Endothelial cell of umbilical vein (primary cell): ENCODE data around the gene ZNFX1. TPM values are rescaled to one million over a fixed set of nuclear protein-coding genes. Genes with fewer than 3 reads are reported as not detected.

Experiments used
- BruUV-seq: library from RNA; stranded (reverse); fragments of 400-500 nt; replicated peaks from 2 replicates; lab custom pipeline; 2021; lab: Mats Ljungman, UMichigan
- CTCF ChIA-PET: fragments of 300-600, 350-600 bp; sonication (Branson Sonifier 250); formaldehyde crosslinking; loops from one replicate; lab custom pipeline; 2021; ENCODE audit warnings: antibody characterized with exemption, inconsistent platforms; lab: Charles Lee
- POLR2A ChIA-PET: fragments of 300-600, 350-600 bp; sonication (Branson Sonifier 250); formaldehyde crosslinking; loops from one replicate; lab custom pipeline; 2021; ENCODE audit warnings: antibody characterized with exemption, inconsistent platforms; lab: Charles Lee
- DNase-seq: peaks from one replicate; pipeline ENCODE4 v3.0.0-alpha.2; 2011; ENCODE audit warnings: low read depth, low spot score
- FAIRE-seq: peaks from 2 replicates; lab custom pipeline; 2011; peaks lifted over from hg19 to GRCh38; lab: Jason Lieb, UNC
- H2AFZ ChIP-seq: 2 replicates; pipeline ENCODE4 v1.6.0; 2012; ENCODE audit warnings: low read depth, low read length, control low read depth, inconsistent platforms
- H3K27ac ChIP-seq: 2 replicates; pipeline ENCODE4 v1.5.1; 2011; ENCODE audit warnings: low read depth, mild to moderate bottlenecking, control low read depth, low read length, moderate library complexity; ENCODE audit not compliant: insufficient read depth
- H3K27me3 ChIP-seq, 2 experiments: 2 replicates each; pipeline versions ENCODE4 v1.6.0 to v1.6.1; 2011; ENCODE audit warnings: low read length in 2 of 2, mixed read lengths in 1 of 2; ENCODE audit not compliant: control insufficient read depth in 2 of 2, insufficient read depth in 2 of 2
- H3K36me3 ChIP-seq, 2 experiments: 2 replicates in 1 of 2; 3 replicates in 1 of 2; pipeline ENCODE4 v1.5.1; 2011; ENCODE audit warnings: low read length in 2 of 2, mild to moderate bottlenecking in 1 of 2, moderate library complexity in 1 of 2; ENCODE audit not compliant: control insufficient read depth in 2 of 2, insufficient read depth in 2 of 2; ENCODE audit errors: extremely low read depth in 1 of 2
- H3K4me1 ChIP-seq: 3 replicates; pipeline ENCODE4 v1.5.1; 2011; ENCODE audit warnings: mild to moderate bottlenecking, low read length; ENCODE audit not compliant: control insufficient read depth, insufficient read depth; ENCODE audit errors: extremely low read depth
- H3K4me2 ChIP-seq: 2 replicates; pipeline ENCODE4 v1.6.1; 2011; ENCODE audit warnings: low read length, control low read depth, mixed read lengths; ENCODE audit not compliant: insufficient read depth
- H3K4me3 ChIP-seq, 3 experiments: fragments of 200-600 bp in 1 of 3; sonication (generic), shearing (Covaris generic) in 1 of 3; replicated peaks in 1 of 3; 2 replicates each; pipeline ENCODE4 v1.5.1; 2011 to 2016; ENCODE audit warnings: control low read depth in 3 of 3, low read length in 3 of 3, mild to moderate bottlenecking in 2 of 3, inconsistent platforms in 1 of 3, low read depth in 1 of 3, moderate library complexity in 1 of 3; ENCODE audit not compliant: insufficient read depth in 1 of 3
- H3K79me2 ChIP-seq: 2 replicates; pipeline ENCODE4 v1.6.0; 2012; ENCODE audit warnings: low read length, inconsistent platforms; ENCODE audit not compliant: control insufficient read depth, insufficient read depth
- H3K9ac ChIP-seq: replicated peaks from 2 replicates; pipeline ENCODE3; 2011; ENCODE audit warnings: low read length, control low read depth; ENCODE audit not compliant: insufficient read depth; ENCODE audit errors: extremely low read depth
- H3K9me1 ChIP-seq: replicated peaks from 3 replicates; pipeline ENCODE4 v1.6.0; 2011; ENCODE audit warnings: mild to moderate bottlenecking, low read length; ENCODE audit not compliant: control insufficient read depth, insufficient read depth; ENCODE audit errors: extremely low read depth
- H3K9me3 ChIP-seq: replicated peaks from 2 replicates; pipeline ENCODE4 v1.5.1; 2012; ENCODE audit warnings: low read length, inconsistent platforms; ENCODE audit not compliant: control insufficient read depth, insufficient read depth
- H4K20me1 ChIP-seq: replicated peaks from 2 replicates; pipeline ENCODE3; 2011; ENCODE audit warnings: mild to moderate bottlenecking, low read length; ENCODE audit not compliant: control insufficient read depth, insufficient read depth; ENCODE audit errors: extremely low read depth
- EZH2 ChIP-seq: IDR thresholded peaks from 2 replicates; pipeline ENCODE4 v1.6.1; 2012; ENCODE audit warnings: borderline replicate concordance, low read depth, mild to moderate bottlenecking, moderate library complexity, low read length, inconsistent platforms; ENCODE audit not compliant: severe bottlenecking
- FOS ChIP-seq: IDR thresholded peaks from 2 replicates; pipeline ENCODE4 v1.6.1; 2011; ENCODE audit warnings: mild to moderate bottlenecking, low read length, moderate library complexity, borderline replicate concordance; ENCODE audit not compliant: insufficient read depth
- GATA2 ChIP-seq: IDR thresholded peaks from 2 replicates; pipeline ENCODE4 v1.7.0; 2011; ENCODE audit warnings: low read depth, mild to moderate bottlenecking, moderate library complexity, mixed read lengths, low read length; ENCODE audit not compliant: insufficient read length, insufficient read depth
- JUN ChIP-seq: IDR thresholded peaks from 2 replicates; pipeline ENCODE4 v1.6.1; 2011; ENCODE audit warnings: borderline replicate concordance, low read depth; ENCODE audit not compliant: insufficient read length, insufficient read depth
- MYC ChIP-seq: IDR thresholded peaks from one replicate; pipeline ENCODE4 v1.6.1; 2011; ENCODE audit warnings: mild to moderate bottlenecking, low read depth, low read length
- POLR2A ChIP-seq: IDR thresholded peaks from 2 replicates; pipeline ENCODE4 v1.6.1; 2012; ENCODE audit warnings: low read depth, mild to moderate bottlenecking, control low read depth, low read length
- POLR2AphosphoS5 ChIP-seq: IDR thresholded peaks from 2 replicates; pipeline ENCODE4 v1.6.1; 2012; ENCODE audit warnings: low read depth, mild to moderate bottlenecking, control low read depth, low read length, moderate library complexity; ENCODE audit not compliant: insufficient read depth
- dilution Hi-C: fragments of 300-500 bp; cut with MboI; formaldehyde crosslinking; loops from one replicate; pipeline ENCODE4 v1.15.0; 2019; ENCODE audit warnings: low sequenced_read_pairs; ENCODE audit not compliant: extremely low pct_ligation_motif_present
- intact Hi-C: fragments of 100-400 bp; cut with micrococcal nuclease; formaldehyde crosslinking; loops from one replicate; pipeline ENCODE4 v1.10.0; 2022
- polyA plus RNA-seq, 4 experiments: library from polyadenylated mRNA; depleted of rRNA in 3 of 4; stranded (reverse) in 3 of 4; unstranded in 1 of 4; fragments of >200 nt; gene quantifications; 2 replicates each; pipeline versions ENCODE4 v1.2.1 to v1.2.3, GENCODE V29; 2011 to 2012; ENCODE audit warnings: missing spikeins in 1 of 4
- total RNA-seq: library from RNA; stranded (reverse); gene quantifications from 2 replicates; pipeline ENCODE4 v1.2.3, GENCODE V29; 2021
- TF ChIP-seq, protein P1 (sequence below), 2 donors: IDR thresholded peaks; 1 replicate in 1 of 2; 2 replicates in 1 of 2; pipeline ENCODE4 v1.5.1; 2011; ENCODE audit warnings: low read length in 2 of 2, mild to moderate bottlenecking in 2 of 2, moderate library complexity in 2 of 2, control low read depth in 1 of 2, inconsistent platforms in 1 of 2, low read depth in 1 of 2; ENCODE audit not compliant: insufficient read depth in 1 of 2; ENCODE audit errors: extremely low read depth in 1 of 2
- TF ChIP-seq, protein P2 (sequence below): IDR thresholded peaks from 2 replicates; pipeline ENCODE4 v1.6.1; 2011; ENCODE audit not compliant: insufficient read depth, insufficient read length

The ZNFX1 gene
- total and polyA plus RNA-seq, 2 donors (not counting 3 experiments of a cell fraction or from before 2014, with no cell fraction given), result 8.3 to 27.9 TPM

GRCh38 chr20:49214571-49214970 is 63.3 kb downstream of the ZNFX1 start:
- H3K79me2 ChIP-seq, result peaks cover 3% of the 10 kb centered on the region

More at GRCh38 chr20:49214571-49214970, 63.3 kb downstream of the ZNFX1 start:
- Histone ChIP-seq H3K4me3 (no peak overlapping the region), H3K4me1 (no peaks in the 10 kb centered on the region), H3K9me1 (no peaks in the 10 kb centered on the region), H2AFZ (no peak overlapping the region), H3K27ac (no peak overlapping the region), H4K20me1 (no peaks in the 10 kb centered on the region), H3K9ac (no peak overlapping the region), H3K4me2 (no peak overlapping the region), H3K36me3 (no peaks in the 10 kb centered on the region), H3K9me3 (no peaks in the 10 kb centered on the region), H3K27me3 (no peaks in the 10 kb centered on the region)
- FAIRE-seq (no peak), DNase-seq (no peak)
- POLR2A ChIA-PET, result no interaction called here
- no TSS peak for BruUV-seq
- CTCF ChIA-PET, result interaction anchor here (0.6 to 4.8 kb wide), 4 partner anchors 22 to 80 kb away, joined by 3 to 170 read pairs (median 4); no protein-coding TSS in a partner anchor
- dilution Hi-C loops (no loop called here), intact Hi-C loops (no loop called here)
- no peak for TF ChIP-seq POLR2A
- TF ChIP-seq, protein P1, sequence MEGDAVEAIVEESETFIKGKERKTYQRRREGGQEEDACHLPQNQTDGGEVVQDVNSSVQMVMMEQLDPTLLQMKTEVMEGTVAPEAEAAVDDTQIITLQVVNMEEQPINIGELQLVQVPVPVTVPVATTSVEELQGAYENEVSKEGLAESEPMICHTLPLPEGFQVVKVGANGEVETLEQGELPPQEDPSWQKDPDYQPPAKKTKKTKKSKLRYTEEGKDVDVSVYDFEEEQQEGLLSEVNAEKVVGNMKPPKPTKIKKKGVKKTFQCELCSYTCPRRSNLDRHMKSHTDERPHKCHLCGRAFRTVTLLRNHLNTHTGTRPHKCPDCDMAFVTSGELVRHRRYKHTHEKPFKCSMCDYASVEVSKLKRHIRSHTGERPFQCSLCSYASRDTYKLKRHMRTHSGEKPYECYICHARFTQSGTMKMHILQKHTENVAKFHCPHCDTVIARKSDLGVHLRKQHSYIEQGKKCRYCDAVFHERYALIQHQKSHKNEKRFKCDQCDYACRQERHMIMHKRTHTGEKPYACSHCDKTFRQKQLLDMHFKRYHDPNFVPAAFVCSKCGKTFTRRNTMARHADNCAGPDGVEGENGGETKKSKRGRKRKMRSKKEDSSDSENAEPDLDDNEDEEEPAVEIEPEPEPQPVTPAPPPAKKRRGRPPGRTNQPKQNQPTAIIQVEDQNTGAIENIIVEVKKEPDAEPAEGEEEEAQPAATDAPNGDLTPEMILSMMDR (IDR thresholded peaks at IDR 0.05; ENCODE audit: extremely low read depth in 1 of 2, insufficient read depth in 1 of 2, low read depth in 1 of 2, low read length in 2 of 2), result no peak
- no peak for TF ChIP-seq EZH2
- TF ChIP-seq JUN, result no peak
- no peak for TF ChIP-seq POLR2AphosphoS5
- TF ChIP-seq, protein P2, sequence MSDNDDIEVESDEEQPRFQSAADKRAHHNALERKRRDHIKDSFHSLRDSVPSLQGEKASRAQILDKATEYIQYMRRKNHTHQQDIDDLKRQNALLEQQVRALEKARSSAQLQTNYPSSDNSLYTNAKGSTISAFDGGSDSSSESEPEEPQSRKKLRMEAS, result no peak
- no peak for TF ChIP-seq FOS
- TF ChIP-seq MYC, result no peak
- no peak for TF ChIP-seq GATA2
